Endothelial cell of umbilical vein (primary cell): ENCODE results near the gene MCF2.

ENCODE experiments used
- EZH2 ChIP-seq: IDR thresholded peaks from 2 replicates; pipeline ENCODE4 v1.6.1; 2012; ENCODE audit warnings: borderline replicate concordance, low read depth, mild to moderate bottlenecking, moderate library complexity, low read length, inconsistent platforms; ENCODE audit not compliant: severe bottlenecking
- JUN ChIP-seq: IDR thresholded peaks from 2 replicates; pipeline ENCODE4 v1.6.1; 2011; ENCODE audit warnings: borderline replicate concordance, low read depth; ENCODE audit not compliant: insufficient read length, insufficient read depth
- MYC ChIP-seq: IDR thresholded peaks from one replicate; pipeline ENCODE4 v1.6.1; 2011; ENCODE audit warnings: mild to moderate bottlenecking, low read depth, low read length
- POLR2A ChIP-seq: IDR thresholded peaks from 2 replicates; pipeline ENCODE4 v1.6.1; 2012; ENCODE audit warnings: low read depth, mild to moderate bottlenecking, control low read depth, low read length
- POLR2AphosphoS5 ChIP-seq: IDR thresholded peaks from 2 replicates; pipeline ENCODE4 v1.6.1; 2012; ENCODE audit warnings: low read depth, mild to moderate bottlenecking, control low read depth, low read length, moderate library complexity; ENCODE audit not compliant: insufficient read depth
- TF ChIP-seq, protein P1 (sequence below), 2 donors: IDR thresholded peaks; 1 replicate in 1 of 2; 2 replicates in 1 of 2; pipeline ENCODE4 v1.5.1; 2011; ENCODE audit warnings: low read length in 2 of 2, mild to moderate bottlenecking in 2 of 2, moderate library complexity in 2 of 2, control low read depth in 1 of 2, inconsistent platforms in 1 of 2, low read depth in 1 of 2; ENCODE audit not compliant: insufficient read depth in 1 of 2; ENCODE audit errors: extremely low read depth in 1 of 2
- TF ChIP-seq, protein P2 (sequence below): IDR thresholded peaks from 2 replicates; pipeline ENCODE4 v1.6.1; 2011; ENCODE audit not compliant: insufficient read depth, insufficient read length

DNA sequence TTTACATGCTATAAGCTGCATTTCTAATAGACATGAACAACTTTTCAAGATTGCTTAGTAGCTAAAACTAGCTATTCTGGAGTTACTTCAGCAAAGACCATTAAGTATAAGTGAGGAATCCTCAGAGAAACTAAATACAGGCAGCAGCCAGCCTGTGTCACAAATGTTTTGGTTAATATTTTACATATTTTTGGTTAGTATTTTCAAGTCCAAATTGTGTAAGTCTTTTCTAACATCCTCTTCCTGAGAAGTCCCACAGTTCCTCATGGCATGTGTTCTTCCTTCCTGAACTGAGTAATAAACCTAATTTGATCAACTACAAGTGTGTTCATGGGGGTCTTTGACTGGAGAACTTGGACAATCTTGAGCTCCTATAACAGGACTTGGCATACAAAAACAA lies 42.4 kb upstream of the MCF2 start:
- TF ChIP-seq EZH2: no peak
- TF ChIP-seq, protein P1, sequence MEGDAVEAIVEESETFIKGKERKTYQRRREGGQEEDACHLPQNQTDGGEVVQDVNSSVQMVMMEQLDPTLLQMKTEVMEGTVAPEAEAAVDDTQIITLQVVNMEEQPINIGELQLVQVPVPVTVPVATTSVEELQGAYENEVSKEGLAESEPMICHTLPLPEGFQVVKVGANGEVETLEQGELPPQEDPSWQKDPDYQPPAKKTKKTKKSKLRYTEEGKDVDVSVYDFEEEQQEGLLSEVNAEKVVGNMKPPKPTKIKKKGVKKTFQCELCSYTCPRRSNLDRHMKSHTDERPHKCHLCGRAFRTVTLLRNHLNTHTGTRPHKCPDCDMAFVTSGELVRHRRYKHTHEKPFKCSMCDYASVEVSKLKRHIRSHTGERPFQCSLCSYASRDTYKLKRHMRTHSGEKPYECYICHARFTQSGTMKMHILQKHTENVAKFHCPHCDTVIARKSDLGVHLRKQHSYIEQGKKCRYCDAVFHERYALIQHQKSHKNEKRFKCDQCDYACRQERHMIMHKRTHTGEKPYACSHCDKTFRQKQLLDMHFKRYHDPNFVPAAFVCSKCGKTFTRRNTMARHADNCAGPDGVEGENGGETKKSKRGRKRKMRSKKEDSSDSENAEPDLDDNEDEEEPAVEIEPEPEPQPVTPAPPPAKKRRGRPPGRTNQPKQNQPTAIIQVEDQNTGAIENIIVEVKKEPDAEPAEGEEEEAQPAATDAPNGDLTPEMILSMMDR (IDR thresholded peaks at IDR 0.05; ENCODE audit: extremely low read depth in 1 of 2, insufficient read depth in 1 of 2, low read depth in 1 of 2, low read length in 2 of 2): no peak
- TF ChIP-seq, protein P2, sequence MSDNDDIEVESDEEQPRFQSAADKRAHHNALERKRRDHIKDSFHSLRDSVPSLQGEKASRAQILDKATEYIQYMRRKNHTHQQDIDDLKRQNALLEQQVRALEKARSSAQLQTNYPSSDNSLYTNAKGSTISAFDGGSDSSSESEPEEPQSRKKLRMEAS: no peak
- TF ChIP-seq POLR2AphosphoS5: no peak
- no peak for TF ChIP-seq JUN
- no peak for TF ChIP-seq POLR2A
- no peak for TF ChIP-seq MYC
